HEK293T (cell line): ENCODE data around the gene SZT2.

Experiments
- BHLHE40 ChIP-seq: fragments of 450-650 bp; IDR thresholded peaks from 2 replicates; pipeline ENCODE4 v1.6.1; 2016; ENCODE audit warnings: mild to moderate bottlenecking, moderate library complexity, borderline replicate concordance
- FOXK2 ChIP-seq: fragments of 450-650 bp; IDR thresholded peaks from 2 replicates; pipeline ENCODE4 v1.6.1; 2016; ENCODE audit warnings: mild to moderate bottlenecking
- NFRKB ChIP-seq: fragments of 450-650 bp; IDR thresholded peaks from 2 replicates; pipeline ENCODE4 v1.6.1; 2016; ENCODE audit warnings: mild to moderate bottlenecking, moderate library complexity
- SP1 ChIP-seq: fragments of 450-650 bp; IDR thresholded peaks from 2 replicates; pipeline ENCODE4 v1.6.1; 2017
- SUZ12 ChIP-seq: fragments of 450-650 bp; IDR thresholded peaks from 2 replicates; pipeline ENCODE4 v1.6.1; 2016; ENCODE audit warnings: mild to moderate bottlenecking

DNA sequence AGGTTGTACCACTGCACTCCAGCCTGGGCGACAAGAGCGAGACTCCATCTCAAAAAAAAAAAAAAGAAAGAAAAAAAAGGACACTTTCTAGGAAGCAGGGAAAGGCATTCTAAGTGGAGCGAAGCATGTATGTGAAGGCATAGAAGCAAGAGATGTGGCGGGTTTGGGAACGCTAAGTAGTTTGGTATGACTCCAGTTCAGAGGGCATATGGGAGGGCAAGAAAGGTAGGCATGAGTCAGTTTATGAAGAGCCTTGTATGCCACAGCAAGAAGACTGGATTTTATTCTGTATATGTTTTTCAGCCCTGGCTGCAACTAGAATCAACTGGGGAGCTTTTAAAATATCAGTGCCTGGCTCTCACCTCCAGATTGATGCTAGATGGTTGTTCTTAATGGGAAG is 17.5 kb upstream of the SZT2 start:
- TF ChIP-seq SUZ12 (no peak), BHLHE40 (no peak), SP1 (no peak), FOXK2 (no peak), NFRKB (no peak)
